HepG2 (cell line): ENCODE results near the gene PSMC4.

Experiments used
- CTCF ChIP-seq: sonication (generic); formaldehyde crosslinking; IDR thresholded peaks from 2 replicates; pipeline ENCODE4 v1.5.0; 2020; ENCODE audit warnings: mild to moderate bottlenecking, missing genetic modification reagents, moderate library complexity
- NFYB ChIP-seq: sonication (generic); formaldehyde crosslinking; IDR thresholded peaks from 2 replicates; pipeline ENCODE4 v1.4.0; 2020; ENCODE audit warnings: missing genetic modification reagents
- RFX5 ChIP-seq: IDR thresholded peaks from 2 replicates; pipeline ENCODE4 v1.6.1; 2011; ENCODE audit warnings: low read depth, low read length, improper control_type of control experiment
- SIN3A ChIP-seq: IDR thresholded peaks from 2 replicates; pipeline ENCODE4 v1.6.1; 2011; ENCODE audit warnings: low read depth, mild to moderate bottlenecking, control low read depth, low read length, borderline replicate concordance
- SMAD1 ChIP-seq: sonication (generic); formaldehyde crosslinking; IDR thresholded peaks from 2 replicates; pipeline ENCODE4 v1.4.0; 2020; ENCODE audit warnings: missing genetic modification reagents, low read depth, mild to moderate bottlenecking, borderline replicate concordance
- ZNF350 ChIP-seq: sonication (generic); formaldehyde crosslinking; IDR thresholded peaks from 2 replicates; pipeline ENCODE4 v1.4.0; 2020; ENCODE audit warnings: mild to moderate bottlenecking, low read depth, missing genetic modification reagents, borderline replicate concordance
- TF ChIP-seq, protein P1 (sequence below), 2 experiments: IDR thresholded peaks; 2 replicates each; pipeline ENCODE4 v1.6.1; 2011 to 2012; ENCODE audit warnings: low read length in 2 of 2, borderline replicate concordance in 1 of 2, low read depth in 1 of 2, mild to moderate bottlenecking in 1 of 2, moderate library complexity in 1 of 2

- TF ChIP-seq CTCF (CRISPR knock-in tag): no peak
- no peak for TF ChIP-seq RFX5
- no peak for TF ChIP-seq SMAD1
- TF ChIP-seq NFYB (CRISPR knock-in tag): no peak
- no peak for TF ChIP-seq ZNF350 (CRISPR knock-in tag)
- TF ChIP-seq SIN3A: no peak
- TF ChIP-seq, protein P1, sequence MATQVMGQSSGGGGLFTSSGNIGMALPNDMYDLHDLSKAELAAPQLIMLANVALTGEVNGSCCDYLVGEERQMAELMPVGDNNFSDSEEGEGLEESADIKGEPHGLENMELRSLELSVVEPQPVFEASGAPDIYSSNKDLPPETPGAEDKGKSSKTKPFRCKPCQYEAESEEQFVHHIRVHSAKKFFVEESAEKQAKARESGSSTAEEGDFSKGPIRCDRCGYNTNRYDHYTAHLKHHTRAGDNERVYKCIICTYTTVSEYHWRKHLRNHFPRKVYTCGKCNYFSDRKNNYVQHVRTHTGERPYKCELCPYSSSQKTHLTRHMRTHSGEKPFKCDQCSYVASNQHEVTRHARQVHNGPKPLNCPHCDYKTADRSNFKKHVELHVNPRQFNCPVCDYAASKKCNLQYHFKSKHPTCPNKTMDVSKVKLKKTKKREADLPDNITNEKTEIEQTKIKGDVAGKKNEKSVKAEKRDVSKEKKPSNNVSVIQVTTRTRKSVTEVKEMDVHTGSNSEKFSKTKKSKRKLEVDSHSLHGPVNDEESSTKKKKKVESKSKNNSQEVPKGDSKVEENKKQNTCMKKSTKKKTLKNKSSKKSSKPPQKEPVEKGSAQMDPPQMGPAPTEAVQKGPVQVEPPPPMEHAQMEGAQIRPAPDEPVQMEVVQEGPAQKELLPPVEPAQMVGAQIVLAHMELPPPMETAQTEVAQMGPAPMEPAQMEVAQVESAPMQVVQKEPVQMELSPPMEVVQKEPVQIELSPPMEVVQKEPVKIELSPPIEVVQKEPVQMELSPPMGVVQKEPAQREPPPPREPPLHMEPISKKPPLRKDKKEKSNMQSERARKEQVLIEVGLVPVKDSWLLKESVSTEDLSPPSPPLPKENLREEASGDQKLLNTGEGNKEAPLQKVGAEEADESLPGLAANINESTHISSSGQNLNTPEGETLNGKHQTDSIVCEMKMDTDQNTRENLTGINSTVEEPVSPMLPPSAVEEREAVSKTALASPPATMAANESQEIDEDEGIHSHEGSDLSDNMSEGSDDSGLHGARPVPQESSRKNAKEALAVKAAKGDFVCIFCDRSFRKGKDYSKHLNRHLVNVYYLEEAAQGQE (IDR thresholded peaks at IDR 0.05; ENCODE audit: borderline replicate concordance in 1 of 2, low read depth in 1 of 2, low read length in 2 of 2): no peak
Measured at GRCh38 chr19:39987596-39987995, 16.6 kb downstream of the PSMC4 start.
